Keratinocyte (primary cell): ENCODE measurements around the gene ACSL3. TPM values are rescaled to one million over a fixed set of nuclear protein-coding genes. Genes with fewer than 3 reads are reported as not detected.

ENCODE experiments used
- DNase-seq: peaks from one replicate; pipeline ENCODE4 v3.0.0-alpha.2; 2011; ENCODE audit warnings: low read depth, missing footprints, low spot score
- FAIRE-seq: peaks from 2 replicates; lab custom pipeline; 2011; peaks lifted over from hg19 to GRCh38; lab: Jason Lieb, UNC
- H2AFZ ChIP-seq: 2 replicates; pipeline ENCODE4 v1.6.0; 2012; ENCODE audit warnings: low read length, control low read depth, inconsistent platforms; ENCODE audit not compliant: control insufficient read depth
- H3K27ac ChIP-seq: 2 replicates; pipeline ENCODE4 v1.5.1; 2011; ENCODE audit warnings: low read length; ENCODE audit not compliant: control insufficient read depth, insufficient read depth
- H3K27me3 ChIP-seq: 3 replicates; pipeline ENCODE4 v1.6.0; 2011; ENCODE audit warnings: low read length; ENCODE audit not compliant: control insufficient read depth, insufficient read depth; ENCODE audit errors: extremely low read depth
- H3K36me3 ChIP-seq, 2 experiments: 2 replicates in 1 of 2; 3 replicates in 1 of 2; pipeline ENCODE4 v1.5.1; 2011; ENCODE audit warnings: low read length in 2 of 2, mild to moderate bottlenecking in 1 of 2; ENCODE audit not compliant: control insufficient read depth in 2 of 2, insufficient read depth in 2 of 2; ENCODE audit errors: extremely low read depth in 1 of 2
- H3K4me1 ChIP-seq: 3 replicates; pipeline ENCODE4 v1.5.1; 2011; ENCODE audit warnings: low read length; ENCODE audit not compliant: control insufficient read depth, insufficient read depth; ENCODE audit errors: extremely low read depth
- H3K4me2 ChIP-seq: 3 replicates; pipeline ENCODE4 v1.6.0; 2011; ENCODE audit warnings: low read depth, low read length; ENCODE audit not compliant: control insufficient read depth, insufficient read depth; ENCODE audit errors: extremely low read depth
- H3K4me3 ChIP-seq, 3 experiments: fragments of 200-600 bp in 1 of 3; sonication (generic) in 1 of 3; 2 replicates in 2 of 3; 3 replicates in 1 of 3; pipeline ENCODE4 v1.5.1; 2011 to 2016; ENCODE audit warnings: low read length in 3 of 3, mild to moderate bottlenecking in 3 of 3, control low read depth in 2 of 3, inconsistent platforms in 1 of 3, low read depth in 1 of 3, mixed read lengths in 1 of 3, mixed run types in 1 of 3, moderate library complexity in 1 of 3; ENCODE audit not compliant: control insufficient read depth in 2 of 3, insufficient read depth in 2 of 3; ENCODE audit errors: extremely low read depth in 1 of 3
- H3K79me2 ChIP-seq: 2 replicates; pipeline ENCODE4 v1.6.0; 2012; ENCODE audit warnings: low read length; ENCODE audit not compliant: control insufficient read depth, insufficient read depth
- H3K9ac ChIP-seq: 3 replicates; pipeline ENCODE4 v1.6.0; 2011; ENCODE audit warnings: low read length; ENCODE audit not compliant: control insufficient read depth, insufficient read depth; ENCODE audit errors: extremely low read depth
- H3K9me1 ChIP-seq: 3 replicates; pipeline ENCODE4 v1.6.0; 2011; ENCODE audit warnings: low read length; ENCODE audit not compliant: control insufficient read depth, insufficient read depth; ENCODE audit errors: extremely low read depth
- H3K9me3 ChIP-seq: 2 replicates; pipeline ENCODE4 v1.5.1; 2012; ENCODE audit warnings: low read depth, low read length; ENCODE audit not compliant: control insufficient read depth
- H4K20me1 ChIP-seq: 3 replicates; pipeline ENCODE4 v1.6.0; 2011; ENCODE audit warnings: low read length; ENCODE audit not compliant: control insufficient read depth, insufficient read depth; ENCODE audit errors: extremely low read depth
- EZH2 ChIP-seq: IDR thresholded peaks from one replicate; pipeline ENCODE4 v1.6.1; 2012; ENCODE audit warnings: inconsistent platforms, mild to moderate bottlenecking, low read length, moderate library complexity
- dilution Hi-C: fragments of 300-500 bp; cut with MboI; formaldehyde crosslinking; loops from one replicate; pipeline ENCODE4 v1.7.0; 2020; ENCODE audit warnings: low sequenced_read_pairs; ENCODE audit not compliant: extremely low pct_ligation_motif_present
- polyA plus RNA-seq, 5 experiments: library from polyadenylated mRNA; depleted of rRNA in 3 of 5; stranded (reverse) in 3 of 5; stranded (forward) in 1 of 5; unstranded in 1 of 5; fragments of >200 nt; gene quantifications; 1 replicate in 1 of 5; 2 replicates in 3 of 5; 3 replicates in 1 of 5; pipeline versions ENCODE4 v1.2.1 to v1.2.3, GENCODE V29; 2011 to 2012; ENCODE audit warnings: missing spikeins in 2 of 5, low read depth in 1 of 5, low replicate concordance in 1 of 5
- TF ChIP-seq, protein P1 (sequence below), 3 experiments: IDR thresholded peaks in 1 of 3; conservative IDR thresholded peaks in 1 of 3; optimal IDR thresholded peaks in 1 of 3; 2 replicates in 2 of 3; 3 replicates in 1 of 3; pipeline versions ENCODE3 to v1.5.1; 2011; ENCODE audit warnings: low read length in 3 of 3, mild to moderate bottlenecking in 3 of 3, moderate library complexity in 2 of 3, control low read depth in 1 of 3, inconsistent platforms in 1 of 3; ENCODE audit not compliant: insufficient read depth in 2 of 3; ENCODE audit errors: extremely low read depth in 1 of 3

ACSL3 gene
- polyA plus RNA-seq, 1 donor (not counting 4 experiments of a cell fraction or from before 2014, with no cell fraction given), result 197 TPM

GRCh38 chr2:222893716-222894115, 32.9 kb downstream of the ACSL3 start:
- H3K4me2 ChIP-seq, result no peak overlapping the region
- H3K79me2 ChIP-seq, result peaks cover 74% of the 10 kb centered on the region
- H4K20me1 ChIP-seq, result peaks cover 12% of the 10 kb centered on the region
- H3K36me3 ChIP-seq, result peaks cover 0 to 2% of the 10 kb centered on the region in 2 experiments
- dilution Hi-C loops, result no loop called here
- no peak overlapping the region for H3K9ac ChIP-seq
- no peak for DNase-seq
- no peak for TF ChIP-seq EZH2
- TF ChIP-seq, protein P1, sequence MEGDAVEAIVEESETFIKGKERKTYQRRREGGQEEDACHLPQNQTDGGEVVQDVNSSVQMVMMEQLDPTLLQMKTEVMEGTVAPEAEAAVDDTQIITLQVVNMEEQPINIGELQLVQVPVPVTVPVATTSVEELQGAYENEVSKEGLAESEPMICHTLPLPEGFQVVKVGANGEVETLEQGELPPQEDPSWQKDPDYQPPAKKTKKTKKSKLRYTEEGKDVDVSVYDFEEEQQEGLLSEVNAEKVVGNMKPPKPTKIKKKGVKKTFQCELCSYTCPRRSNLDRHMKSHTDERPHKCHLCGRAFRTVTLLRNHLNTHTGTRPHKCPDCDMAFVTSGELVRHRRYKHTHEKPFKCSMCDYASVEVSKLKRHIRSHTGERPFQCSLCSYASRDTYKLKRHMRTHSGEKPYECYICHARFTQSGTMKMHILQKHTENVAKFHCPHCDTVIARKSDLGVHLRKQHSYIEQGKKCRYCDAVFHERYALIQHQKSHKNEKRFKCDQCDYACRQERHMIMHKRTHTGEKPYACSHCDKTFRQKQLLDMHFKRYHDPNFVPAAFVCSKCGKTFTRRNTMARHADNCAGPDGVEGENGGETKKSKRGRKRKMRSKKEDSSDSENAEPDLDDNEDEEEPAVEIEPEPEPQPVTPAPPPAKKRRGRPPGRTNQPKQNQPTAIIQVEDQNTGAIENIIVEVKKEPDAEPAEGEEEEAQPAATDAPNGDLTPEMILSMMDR (optimal IDR thresholded peaks at IDR 0.05 in 1 of 3, IDR thresholded peaks at IDR 0.05 in 1 of 3, conservative IDR thresholded peaks at IDR 0.05 in 1 of 3; ENCODE audit: extremely low read depth in 1 of 3, insufficient read depth in 2 of 3, low read length in 3 of 3), result no peak
- no peaks in the 10 kb centered on the region for H3K27me3 ChIP-seq
- FAIRE-seq, result no peak
- no peak overlapping the region for H3K27ac ChIP-seq
- no peak overlapping the region for H2AFZ ChIP-seq
- H3K9me1 ChIP-seq, result no peaks in the 10 kb centered on the region
- no peaks in the 10 kb centered on the region for H3K9me3 ChIP-seq
- peaks cover 8% of the 10 kb centered on the region for H3K4me1 ChIP-seq
- no peak overlapping the region for H3K4me3 ChIP-seq

DNA sequence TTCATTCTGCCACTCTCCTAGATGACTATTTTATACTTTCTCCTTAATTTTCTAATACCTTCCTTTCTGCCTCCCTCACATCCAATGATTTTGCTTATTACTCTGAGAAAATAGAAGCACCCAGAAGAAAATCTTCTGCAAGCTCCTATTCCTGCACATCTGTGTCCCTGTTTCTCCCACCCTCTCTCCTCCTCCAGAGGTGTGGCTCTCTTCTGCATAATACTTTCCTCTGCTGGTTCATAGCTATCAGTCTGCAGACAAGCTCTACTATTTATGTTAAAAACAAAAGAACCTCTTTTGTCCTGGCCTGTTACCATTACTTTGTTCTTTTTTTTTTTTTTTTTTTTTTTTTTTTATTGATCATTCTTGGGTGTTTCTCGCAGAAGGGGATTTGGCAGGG, 34.3 kb downstream of the ACSL3 start:
- Histone ChIP-seq H4K20me1 (peaks cover 12% of the 10 kb centered on the region), H3K27me3 (no peaks in the 10 kb centered on the region), H3K9ac (no peak overlapping the region), H3K36me3 (peaks cover 0 to 2% of the 10 kb centered on the region in 2 experiments), H3K9me3 (no peaks in the 10 kb centered on the region), H3K79me2 (peaks cover 71% of the 10 kb centered on the region), H2AFZ (no peak overlapping the region), H3K9me1 (no peaks in the 10 kb centered on the region), H3K4me2 (no peak overlapping the region), H3K27ac (no peak overlapping the region), H3K4me1 (peaks cover 19% of the 10 kb centered on the region), H3K4me3 (no peak overlapping the region)
- DNase-seq (no peak), FAIRE-seq (peak; percentile 26)
- TF ChIP-seq, protein P1 (optimal IDR thresholded peaks at IDR 0.05 in 1 of 3, IDR thresholded peaks at IDR 0.05 in 1 of 3, conservative IDR thresholded peaks at IDR 0.05 in 1 of 3; ENCODE audit: extremely low read depth in 1 of 3, insufficient read depth in 2 of 3, low read length in 3 of 3), result no peak
- TF ChIP-seq EZH2, result no peak
- dilution Hi-C loops, result no loop called here
